Hepatocyte (in vitro differentiated cells): Measurements from ENCODE around the gene IKZF1. TPM values are rescaled to one million over a fixed set of nuclear protein-coding genes. Genes with fewer than 3 reads are reported as not detected.

Source experiments
- DNase-seq: peaks from one replicate; pipeline ENCODE4 v3.0.0-alpha.2; 2016; ENCODE audit warnings: low spot score
- H2AFZ ChIP-seq: fragments of 200-600 bp; sonication (generic); 2 replicates; pipeline ENCODE4 v1.6.0; 2016; ENCODE audit warnings: antibody characterized with exemption, mild to moderate bottlenecking
- H3K27ac ChIP-seq: fragments of 200-600 bp; sonication (generic); 2 replicates; pipeline ENCODE4 v1.5.1; 2016; ENCODE audit warnings: mild to moderate bottlenecking
- H3K27me3 ChIP-seq: fragments of 200-600 bp; sonication (generic); 2 replicates; pipeline ENCODE4 v1.6.1; 2016
- H3K36me3 ChIP-seq: fragments of 200-600 bp; sonication (generic); replicated peaks from 2 replicates; pipeline ENCODE4 v1.5.1; 2016; ENCODE audit warnings: low read depth; ENCODE audit not compliant: insufficient read depth
- H3K4me1 ChIP-seq: fragments of 200-600 bp; sonication (generic); 2 replicates; pipeline ENCODE4 v1.5.1; 2016; ENCODE audit warnings: mild to moderate bottlenecking, moderate library complexity; ENCODE audit not compliant: insufficient read depth
- H3K4me2 ChIP-seq: fragments of 200-600 bp; sonication (generic); 2 replicates; pipeline ENCODE4 v1.6.0; 2016
- H3K4me3 ChIP-seq: fragments of 200-600 bp; sonication (generic); 2 replicates; pipeline ENCODE4 v1.5.1; 2016; ENCODE audit warnings: mild to moderate bottlenecking
- H3K79me2 ChIP-seq: fragments of 200-600 bp; sonication (generic); 2 replicates; pipeline ENCODE4 v1.6.0; 2017; ENCODE audit warnings: mild to moderate bottlenecking
- H3K9me2 ChIP-seq: fragments of 200-600 bp; sonication (generic); replicated peaks from 2 replicates; pipeline ENCODE4 v1.6.0; 2017; ENCODE audit warnings: mild to moderate bottlenecking; ENCODE audit not compliant: insufficient read depth
- H3K9me3 ChIP-seq: fragments of 200-600 bp; sonication (generic); 2 replicates; pipeline ENCODE4 v1.5.1; 2016; ENCODE audit warnings: low read depth, mild to moderate bottlenecking
- H4K20me1 ChIP-seq: fragments of 200-600 bp; sonication (generic); 2 replicates; pipeline ENCODE4 v1.6.0; 2016; ENCODE audit warnings: mild to moderate bottlenecking; ENCODE audit not compliant: insufficient read depth, poor library complexity, severe bottlenecking
- EZH2 ChIP-seq: fragments of 200-600 bp; sonication (generic); IDR thresholded peaks from 2 replicates; pipeline ENCODE4 v1.6.1; 2016; ENCODE audit warnings: antibody characterized with exemption, mild to moderate bottlenecking, borderline replicate concordance
- EZH2phosphoT487 ChIP-seq: fragments of 200-600 bp; sonication (generic); IDR thresholded peaks from one replicate; pipeline ENCODE4 v1.6.1; 2018; ENCODE audit warnings: antibody characterized with exemption, mild to moderate bottlenecking, low read depth, moderate library complexity; ENCODE audit not compliant: unreplicated experiment, severe bottlenecking
- WGBS: methylation state at CpG from one replicate; pipeline ENCODE4 v1.1.6; 2016; ENCODE audit warnings: low lambda C conversion rate; ENCODE audit errors: missing lambda C conversion rate; 5-methylcytosine and 5-hydroxymethylcytosine counted together
- polyA plus RNA-seq: library from polyadenylated mRNA; unstranded; fragments of >200 nt; fragmentation: Nextera tagmentation; extraction: Ambion mirVana; gene quantifications from 2 replicates; pipeline ENCODE4 v1.2.1, GENCODE V29; 2016
- total RNA-seq: library from RNA; depleted of rRNA; stranded (reverse); fragments of >200 nt; gene quantifications from 2 replicates; pipeline ENCODE4 v1.2.3, GENCODE V29; 2014
- TF ChIP-seq, protein P1 (sequence below): fragments of 200-600 bp; sonication (generic); IDR thresholded peaks from 2 replicates; pipeline ENCODE4 v1.5.1; 2016; ENCODE audit warnings: antibody characterized with exemption, mild to moderate bottlenecking; ENCODE audit not compliant: poor library complexity

The IKZF1 gene
- total and polyA plus RNA-seq, 2 experiments from 2014 or later, result 0.16 to 0.47 TPM

DNA sequence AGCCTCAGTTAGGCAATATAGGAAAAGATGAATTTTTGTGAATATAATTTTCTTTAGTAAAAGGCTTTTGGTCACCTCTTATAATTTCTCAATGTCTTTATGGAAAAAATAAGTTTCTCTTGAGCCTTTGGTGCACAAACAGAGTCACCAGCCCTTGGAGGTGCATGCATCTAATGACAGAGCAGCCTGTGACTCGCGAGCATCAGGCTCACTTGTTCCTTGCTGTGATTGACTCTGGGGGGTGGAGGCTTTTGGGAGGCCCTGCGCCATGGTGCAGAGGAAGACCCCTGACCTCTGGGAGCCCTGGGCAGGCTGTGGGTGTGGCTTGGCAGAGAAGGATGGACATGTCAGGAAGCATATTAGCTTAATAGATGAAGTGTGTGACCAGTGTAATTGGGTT lies 85.4 kb downstream of the IKZF1 start:
- H3K4me3 ChIP-seq, result no peak overlapping the region
- no peaks in the 10 kb centered on the region for H3K27me3 ChIP-seq
- H3K4me2 ChIP-seq, result no peak overlapping the region
- H3K27ac ChIP-seq, result no peak overlapping the region
- no peaks in the 10 kb centered on the region for H3K36me3 ChIP-seq
- no peaks in the 10 kb centered on the region for H3K9me3 ChIP-seq
- no peaks in the 10 kb centered on the region for H3K4me1 ChIP-seq
- TF ChIP-seq EZH2phosphoT487 (no peak), EZH2 (no peak)
- TF ChIP-seq, protein P1, sequence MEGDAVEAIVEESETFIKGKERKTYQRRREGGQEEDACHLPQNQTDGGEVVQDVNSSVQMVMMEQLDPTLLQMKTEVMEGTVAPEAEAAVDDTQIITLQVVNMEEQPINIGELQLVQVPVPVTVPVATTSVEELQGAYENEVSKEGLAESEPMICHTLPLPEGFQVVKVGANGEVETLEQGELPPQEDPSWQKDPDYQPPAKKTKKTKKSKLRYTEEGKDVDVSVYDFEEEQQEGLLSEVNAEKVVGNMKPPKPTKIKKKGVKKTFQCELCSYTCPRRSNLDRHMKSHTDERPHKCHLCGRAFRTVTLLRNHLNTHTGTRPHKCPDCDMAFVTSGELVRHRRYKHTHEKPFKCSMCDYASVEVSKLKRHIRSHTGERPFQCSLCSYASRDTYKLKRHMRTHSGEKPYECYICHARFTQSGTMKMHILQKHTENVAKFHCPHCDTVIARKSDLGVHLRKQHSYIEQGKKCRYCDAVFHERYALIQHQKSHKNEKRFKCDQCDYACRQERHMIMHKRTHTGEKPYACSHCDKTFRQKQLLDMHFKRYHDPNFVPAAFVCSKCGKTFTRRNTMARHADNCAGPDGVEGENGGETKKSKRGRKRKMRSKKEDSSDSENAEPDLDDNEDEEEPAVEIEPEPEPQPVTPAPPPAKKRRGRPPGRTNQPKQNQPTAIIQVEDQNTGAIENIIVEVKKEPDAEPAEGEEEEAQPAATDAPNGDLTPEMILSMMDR, result no peak
- 93% methylated on average over 3 of the region's 3 CpGs for WGBS
- H4K20me1 ChIP-seq, result no peaks in the 10 kb centered on the region
- H3K79me2 ChIP-seq, result no peaks in the 10 kb centered on the region
- H3K9me2 ChIP-seq, result no peaks in the 10 kb centered on the region
- DNase-seq, result no peak
- no peak overlapping the region for H2AFZ ChIP-seq

DNA sequence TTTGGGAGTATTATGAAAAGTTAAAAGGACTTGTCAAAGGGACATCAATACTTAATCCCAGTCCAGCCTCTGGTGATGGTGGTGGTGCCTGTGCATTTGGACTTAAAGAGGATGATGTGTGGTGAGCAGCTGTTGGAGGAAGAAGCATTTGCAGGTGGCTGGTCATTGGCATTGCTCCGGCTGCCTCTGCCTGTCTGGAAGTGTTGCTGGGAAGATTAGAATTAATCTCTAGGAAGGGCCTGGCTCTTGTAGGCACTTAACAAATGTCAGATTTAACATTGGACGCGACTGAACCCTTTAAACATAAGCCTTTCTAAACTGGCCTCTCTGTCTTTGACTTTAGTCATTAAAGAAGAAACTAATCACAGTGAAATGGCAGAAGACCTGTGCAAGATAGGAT lies 86.9 kb downstream of the IKZF1 start:
- H3K4me1 ChIP-seq, result no peaks in the 10 kb centered on the region
- no peak overlapping the region for H3K4me2 ChIP-seq
- H4K20me1 ChIP-seq, result no peaks in the 10 kb centered on the region
- H3K9me2 ChIP-seq, result no peaks in the 10 kb centered on the region
- no peak overlapping the region for H3K4me3 ChIP-seq
- no peaks in the 10 kb centered on the region for H3K27me3 ChIP-seq
- H3K79me2 ChIP-seq, result no peaks in the 10 kb centered on the region
- no peak for DNase-seq
- H3K36me3 ChIP-seq, result no peaks in the 10 kb centered on the region
- no peak overlapping the region for H3K27ac ChIP-seq
- TF ChIP-seq EZH2phosphoT487, result no peak
- TF ChIP-seq, protein P1, result no peak
- no peak for TF ChIP-seq EZH2
- 40% methylated on average over 3 of the region's 3 CpGs for WGBS
- no peak overlapping the region for H2AFZ ChIP-seq
- H3K9me3 ChIP-seq, result no peaks in the 10 kb centered on the region

DNA sequence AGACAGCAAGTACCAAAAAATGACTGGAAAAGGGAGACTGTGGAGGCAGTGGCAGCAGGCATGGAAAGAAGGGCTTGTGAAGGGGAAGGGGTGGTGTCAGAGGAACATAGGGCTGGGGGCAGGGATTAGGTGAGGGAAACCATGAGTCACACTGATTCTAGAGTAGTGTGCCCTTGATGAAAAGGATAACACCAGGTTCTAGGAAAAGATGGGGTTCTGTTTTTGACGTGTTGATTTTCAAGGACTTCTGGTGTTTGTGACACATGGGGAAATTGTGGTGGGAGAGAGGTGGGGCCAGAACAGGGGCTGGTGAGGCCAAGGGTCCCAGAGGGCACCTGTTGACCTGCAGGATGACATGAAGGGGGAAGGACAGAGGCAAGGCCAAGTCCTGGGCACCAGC lies 88.6 kb downstream of the IKZF1 start:
- H3K27me3 ChIP-seq, result no peaks in the 10 kb centered on the region

More for the DNA sequence above, 88.6 kb downstream of the IKZF1 start:
- H3K4me3 ChIP-seq, result no peak overlapping the region
- no peaks in the 10 kb centered on the region for H3K4me1 ChIP-seq
- no peaks in the 10 kb centered on the region for H3K9me3 ChIP-seq
- H3K79me2 ChIP-seq, result no peaks in the 10 kb centered on the region
- H2AFZ ChIP-seq, result no peak overlapping the region
- no peaks in the 10 kb centered on the region for H3K36me3 ChIP-seq
- H3K4me2 ChIP-seq, result no peak overlapping the region
- no peak overlapping the region for H3K27ac ChIP-seq
- no peaks in the 10 kb centered on the region for H3K9me2 ChIP-seq
- no peaks in the 10 kb centered on the region for H4K20me1 ChIP-seq
- TF ChIP-seq, protein P1, result no peak
- TF ChIP-seq EZH2, result no peak
- WGBS, result 92% methylated on average over 1 of the region's 1 CpG
- no peak for DNase-seq
